ENCODE data around the gene GATA2. TPM values are rescaled to one million over a fixed set of nuclear protein-coding genes. Genes with fewer than 3 reads are reported as not detected.

The GATA2 gene
- polyA plus RNA-seq, 3 donors: 0.07 to 0.36 TPM; not detected in 1

- Histone ChIP-seq H3K27ac (ENCODE audit: low read depth in 1 of 2, low read length in 2 of 2) (no peak overlapping the region), H3K4me2 (replicated peaks; ENCODE audit: extremely low read depth, low read length, poor library complexity, severe bottlenecking) (no peak overlapping the region), H3K9me3 (replicated peaks in 1 of 2; ENCODE audit: control insufficient read depth in 1 of 2, insufficient read depth in 1 of 2, low read length in 2 of 2) (peaks cover 0 to 5% of the 10 kb centered on the region in 2 donors), H3K27me3 (ENCODE audit: control insufficient read depth in 2 of 2, insufficient read depth in 2 of 2, low read length in 2 of 2) (peaks cover 17 to 52% of the 10 kb centered on the region in 2 donors), H3K79me2 (ENCODE audit: insufficient read depth, low read length) (no peaks in the 10 kb centered on the region), H3K9ac (ENCODE audit: insufficient read depth, low read length, poor library complexity, severe bottlenecking) (no peak overlapping the region), H3K4me1 (ENCODE audit: control insufficient read depth in 1 of 2, insufficient read depth in 2 of 2, low read length in 2 of 2) (peaks cover 0 to 8% of the 10 kb centered on the region in 2 donors), H4K20me1 (ENCODE audit: insufficient read depth, low read length) (no peaks in the 10 kb centered on the region), H2AFZ (ENCODE audit: insufficient read depth, low read depth, low read length, poor library complexity, severe bottlenecking) (no peak overlapping the region), H3K4me3 (replicated peaks in 1 of 3; ENCODE audit: low read depth in 2 of 3, low read length in 3 of 3) (no peak overlapping the region), H3K36me3 (replicated peaks in 1 of 2; ENCODE audit: control insufficient read depth in 1 of 2, insufficient read depth in 2 of 2, low read length in 2 of 2) (no peaks in the 10 kb centered on the region)
- Mint-ChIP-seq H3K27ac (no peak overlapping the region), H3K4me1 (peaks cover 6% of the 10 kb centered on the region), H3K27me3 (ENCODE audit: low read depth in 3 of 3) (peaks cover 45 to 68% (median 49%) of the 10 kb centered on the region in 3 donors), H3K36me3 (no peaks in the 10 kb centered on the region), H3K9me3 (peaks cover 0 to 7% (median 3%) of the 10 kb centered on the region in 7 donors), H3K4me3 (no peak overlapping the region)
- 100% methylated on average over 1 of the region's 2 CpGs for WGBS (ENCODE audit: insufficient coverage)
- DNase-seq: no peak
- TF ChIP-seq CTCF (IDR thresholded peaks at IDR 0.05): no peak
- intact Hi-C loops (cut with micrococcal nuclease): loop anchor here in 1 of 2 donors (5.0 kb wide), 1 partner anchor 58 kb away; the partner anchor contains the start of gene GATA2
Observed at GRCh38 chr3:128434524-128434923, 58.5 kb downstream of the GATA2 start.

- no peak overlapping the region for H3K4me3 ChIP-seq (replicated peaks in 1 of 3; ENCODE audit: low read depth in 2 of 3, low read length in 3 of 3)
- no peaks in the 10 kb centered on the region for H4K20me1 ChIP-seq (ENCODE audit: insufficient read depth, low read length)
- H3K4me1 ChIP-seq (ENCODE audit: control insufficient read depth in 1 of 2, insufficient read depth in 2 of 2, low read length in 2 of 2): peaks cover 0 to 8% of the 10 kb centered on the region in 2 donors
- no peak overlapping the region for H2AFZ ChIP-seq (ENCODE audit: insufficient read depth, low read depth, low read length, poor library complexity, severe bottlenecking)
- H3K27ac ChIP-seq (ENCODE audit: low read depth in 1 of 2, low read length in 2 of 2): no peak overlapping the region
- H3K4me3 Mint-ChIP-seq: peak overlapping the region in 1 of 2 donors; percentile 74
- no peaks in the 10 kb centered on the region for H3K36me3 ChIP-seq (replicated peaks in 1 of 2; ENCODE audit: control insufficient read depth in 1 of 2, insufficient read depth in 2 of 2, low read length in 2 of 2)
- peaks cover 0 to 5% of the 10 kb centered on the region in 2 donors for H3K9me3 ChIP-seq (replicated peaks in 1 of 2; ENCODE audit: control insufficient read depth in 1 of 2, insufficient read depth in 1 of 2, low read length in 2 of 2)
- peaks cover 41 to 68% (median 46%) of the 10 kb centered on the region in 3 donors for H3K27me3 Mint-ChIP-seq (ENCODE audit: low read depth in 3 of 3)
- DNase-seq: no peak
- H3K4me2 ChIP-seq (replicated peaks; ENCODE audit: extremely low read depth, low read length, poor library complexity, severe bottlenecking): no peak overlapping the region
- no peak for TF ChIP-seq CTCF (IDR thresholded peaks at IDR 0.05)
- H3K27ac Mint-ChIP-seq: no peak overlapping the region
- peaks cover 0 to 7% (median 3%) of the 10 kb centered on the region in 7 donors for H3K9me3 Mint-ChIP-seq
- intact Hi-C loops (cut with micrococcal nuclease): loop anchor here in 1 of 2 donors (5.0 kb wide), 1 partner anchor 58 kb away; the partner anchor contains the start of gene GATA2
- 94% methylated on average over 2 of the region's 2 CpGs for WGBS (ENCODE audit: insufficient coverage)
- peaks cover 6% of the 10 kb centered on the region for H3K4me1 Mint-ChIP-seq
- H3K9ac ChIP-seq (ENCODE audit: insufficient read depth, low read length, poor library complexity, severe bottlenecking): no peak overlapping the region
- H3K36me3 Mint-ChIP-seq: no peaks in the 10 kb centered on the region
- no peaks in the 10 kb centered on the region for H3K79me2 ChIP-seq (ENCODE audit: insufficient read depth, low read length)
- H3K27me3 ChIP-seq (ENCODE audit: control insufficient read depth in 2 of 2, insufficient read depth in 2 of 2, low read length in 2 of 2): peaks cover 17 to 52% of the 10 kb centered on the region in 2 donors
Observed at GRCh38 chr3:128433837-128434165, 59.2 kb downstream of the GATA2 start.

Measured in CD14-positive monocyte (primary cell).